Fibroblast of lung (primary cell): ENCODE data around the gene EYA2. TPM values are rescaled to one million over a fixed set of nuclear protein-coding genes. Genes with fewer than 3 reads are reported as not detected.

Experiments
- DNase-seq, 2 donors: peaks; one replicate each; pipeline versions ENCODE4 v3.0.0 to v3.0.0-alpha.2; 2010; ENCODE audit warnings: low read depth in 2 of 2
- H2AFZ ChIP-seq: 2 replicates; pipeline ENCODE4 v1.5.1; 2012; ENCODE audit warnings: low read length, control low read depth, inconsistent platforms
- H3K27ac ChIP-seq: 2 replicates; pipeline ENCODE4 v1.5.1; 2011; ENCODE audit warnings: low read length, control low read depth; ENCODE audit not compliant: insufficient read depth
- H3K27me3 ChIP-seq: 2 replicates; pipeline ENCODE4 v1.5.1; 2011; ENCODE audit warnings: mild to moderate bottlenecking, low read length; ENCODE audit not compliant: control insufficient read depth, insufficient read depth
- H3K36me3 ChIP-seq: 2 replicates; pipeline ENCODE4 v1.5.1; 2011; ENCODE audit warnings: low read length; ENCODE audit not compliant: control insufficient read depth, insufficient read depth
- H3K4me1 ChIP-seq: 2 replicates; pipeline ENCODE4 v1.5.1; 2011; ENCODE audit warnings: low read length; ENCODE audit not compliant: control insufficient read depth, insufficient read depth; ENCODE audit errors: extremely low read depth
- H3K4me2 ChIP-seq: 2 replicates; pipeline ENCODE4 v1.5.1; 2011; ENCODE audit warnings: low read length, control low read depth; ENCODE audit not compliant: insufficient read depth; ENCODE audit errors: extremely low read depth
- H3K4me3 ChIP-seq, 4 experiments: fragments of 200-600 bp in 1 of 4; sonication (generic) in 1 of 4; replicated peaks in 1 of 4; 2 replicates each; pipeline ENCODE4 v1.5.1; 2011 to 2016; ENCODE audit warnings: low read length in 4 of 4, low read depth in 3 of 4, mild to moderate bottlenecking in 3 of 4, control low read depth in 2 of 4, inconsistent platforms in 1 of 4, mixed read lengths in 1 of 4; ENCODE audit not compliant: insufficient read depth in 1 of 4; ENCODE audit errors: control extremely low read depth in 1 of 4
- H3K79me2 ChIP-seq: 2 replicates; pipeline ENCODE4 v1.5.1; 2012; ENCODE audit warnings: mild to moderate bottlenecking, low read length, inconsistent platforms; ENCODE audit not compliant: control insufficient read depth, insufficient read depth
- H3K9ac ChIP-seq: 2 replicates; pipeline ENCODE4 v1.5.1; 2011; ENCODE audit warnings: mild to moderate bottlenecking, low read length, control low read depth; ENCODE audit not compliant: insufficient read depth
- H3K9me3 ChIP-seq: 2 replicates; pipeline ENCODE4 v1.5.1; 2012; ENCODE audit warnings: low read depth, low read length; ENCODE audit not compliant: control insufficient read depth, insufficient read depth
- H4K20me1 ChIP-seq: 2 replicates; pipeline ENCODE4 v1.5.1; 2011; ENCODE audit warnings: low read length; ENCODE audit not compliant: control insufficient read depth, insufficient read depth; ENCODE audit errors: extremely low read depth
- CTCF ChIP-seq, 2 donors: IDR thresholded peaks in 1 of 2; conservative IDR thresholded peaks in 1 of 2; 1 replicate in 1 of 2; 2 replicates in 1 of 2; pipeline ENCODE4 v1.5.1; 2011 to 2012; ENCODE audit warnings: low read length in 2 of 2, control low read depth in 1 of 2, inconsistent platforms in 1 of 2, low read depth in 1 of 2, mild to moderate bottlenecking in 1 of 2
- EZH2 ChIP-seq: IDR thresholded peaks from 2 replicates; pipeline ENCODE4 v1.5.1; 2012; ENCODE audit warnings: low read length, control low read depth, mild to moderate bottlenecking; ENCODE audit errors: missing control alignments
- polyA plus RNA-seq, 2 donors: library from polyadenylated mRNA; depleted of rRNA in 1 of 2; stranded (reverse) in 1 of 2; unstranded in 1 of 2; fragments of >200 nt; gene quantifications; 2 replicates each; pipeline ENCODE4 v1.2.1, GENCODE V29; 2011 to 2012; ENCODE audit warnings: missing spikeins in 1 of 2
- total RNA-seq: library from RNA; depleted of rRNA; stranded (reverse); fragments of >200 nt; gene quantifications from 2 replicates; pipeline ENCODE4 v1.2.1, GENCODE V29; 2014

EYA2 gene
- total and polyA plus RNA-seq, 2 donors (not counting 1 experiment from before 2014, with no cell fraction given) = 0.37 to 1.7 TPM

DNA sequence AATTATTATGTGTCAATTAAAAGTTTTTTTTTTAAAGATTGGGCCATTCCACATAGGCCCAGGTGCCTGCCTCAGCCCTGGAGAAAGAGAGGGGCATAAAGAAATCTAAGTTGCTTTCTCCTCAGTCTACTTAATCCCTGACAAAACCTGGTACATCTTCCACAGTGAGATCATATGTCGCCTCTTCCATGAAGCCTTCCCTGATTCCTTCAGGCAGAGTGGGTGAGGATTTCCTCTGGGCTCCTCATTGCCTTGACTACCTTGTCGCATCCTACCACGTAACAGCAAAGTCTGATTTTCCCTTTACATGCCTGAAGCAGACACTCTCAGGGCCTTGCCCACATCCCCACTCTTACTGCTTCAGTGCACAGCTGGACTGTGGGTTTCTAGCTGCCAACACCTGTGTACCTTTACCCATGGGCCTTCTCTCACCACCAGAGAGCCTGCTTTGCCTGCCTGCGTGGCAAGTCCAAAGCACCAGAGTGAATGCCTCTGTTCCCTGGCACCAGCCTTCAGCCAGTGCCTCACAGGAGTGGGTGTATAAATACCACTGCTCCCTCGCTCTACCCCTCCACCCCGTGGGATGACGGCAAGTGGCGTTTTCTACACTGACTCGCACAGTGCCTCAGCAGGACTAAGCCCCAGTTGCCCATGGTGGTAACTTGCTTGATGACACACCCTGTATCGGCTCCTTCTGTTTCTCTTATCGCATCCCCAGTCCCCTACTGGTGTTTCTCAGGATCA lies 68.0 kb downstream of the EYA2 start:
- H3K9ac ChIP-seq = no peak overlapping the region
- no peak overlapping the region for H3K4me3 ChIP-seq
- H3K4me1 ChIP-seq = peaks cover 7% of the 10 kb centered on the region
- no peaks in the 10 kb centered on the region for H3K36me3 ChIP-seq
- no peak overlapping the region for H3K4me2 ChIP-seq
- no peaks in the 10 kb centered on the region for H4K20me1 ChIP-seq
- no peaks in the 10 kb centered on the region for H3K27me3 ChIP-seq
- no peaks in the 10 kb centered on the region for H3K79me2 ChIP-seq
- TF ChIP-seq EZH2 (no peak), CTCF (conservative IDR thresholded peaks at IDR 0.05 in 1 of 2, IDR thresholded peaks at IDR 0.05 in 1 of 2; ENCODE audit: low read depth in 1 of 2, low read length in 2 of 2) (no peak)
- H3K9me3 ChIP-seq = no peaks in the 10 kb centered on the region
- no peak overlapping the region for H2AFZ ChIP-seq
- no peak overlapping the region for H3K27ac ChIP-seq
- no peak for DNase-seq

DNA sequence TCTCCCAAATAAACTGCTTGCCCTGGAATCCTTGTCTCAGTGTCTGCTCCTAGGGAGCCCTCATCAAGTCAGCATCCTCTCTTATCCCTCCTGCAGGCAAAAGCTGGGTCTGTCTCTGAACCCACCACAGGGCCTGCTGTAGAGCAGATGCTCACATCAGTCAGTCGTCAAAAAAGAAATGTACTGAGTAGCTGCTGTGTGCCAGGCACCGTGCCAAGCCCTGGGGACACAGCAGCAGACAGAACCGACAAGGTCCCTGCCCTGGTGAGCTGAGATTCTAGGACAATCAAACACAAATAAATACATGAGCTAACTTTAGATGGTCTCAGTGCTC lies 68.5 kb downstream of the EYA2 start:
- no peak overlapping the region for H2AFZ ChIP-seq
- no peak for DNase-seq
- H3K79me2 ChIP-seq = no peaks in the 10 kb centered on the region
- H3K9me3 ChIP-seq = no peaks in the 10 kb centered on the region
- H3K4me3 ChIP-seq = no peak overlapping the region
- no peak overlapping the region for H3K4me2 ChIP-seq
- H3K36me3 ChIP-seq = no peaks in the 10 kb centered on the region
- no peak overlapping the region for H3K9ac ChIP-seq
- H3K27ac ChIP-seq = no peak overlapping the region
- no peaks in the 10 kb centered on the region for H4K20me1 ChIP-seq
- no peak for TF ChIP-seq EZH2
- TF ChIP-seq CTCF (conservative IDR thresholded peaks at IDR 0.05 in 1 of 2, IDR thresholded peaks at IDR 0.05 in 1 of 2; ENCODE audit: low read depth in 1 of 2, low read length in 2 of 2) = no peak
- H3K27me3 ChIP-seq = no peaks in the 10 kb centered on the region
- H3K4me1 ChIP-seq = peaks cover 7% of the 10 kb centered on the region

- no peaks in the 10 kb centered on the region for H4K20me1 ChIP-seq
- H3K4me3 ChIP-seq = no peak overlapping the region
- no peak overlapping the region for H3K27ac ChIP-seq
- peaks cover 7% of the 10 kb centered on the region for H3K4me1 ChIP-seq
- H2AFZ ChIP-seq = no peak overlapping the region
- H3K9ac ChIP-seq = no peak overlapping the region
- no peaks in the 10 kb centered on the region for H3K9me3 ChIP-seq
- no peaks in the 10 kb centered on the region for H3K79me2 ChIP-seq
- H3K36me3 ChIP-seq = no peaks in the 10 kb centered on the region
- H3K4me2 ChIP-seq = no peak overlapping the region
- no peaks in the 10 kb centered on the region for H3K27me3 ChIP-seq
- DNase-seq = no peak
- TF ChIP-seq EZH2 = no peak
- no peak for TF ChIP-seq CTCF (conservative IDR thresholded peaks at IDR 0.05 in 1 of 2, IDR thresholded peaks at IDR 0.05 in 1 of 2; ENCODE audit: low read depth in 1 of 2, low read length in 2 of 2)
Observed at GRCh38 chr20:46963758-46964617, 69.3 kb downstream of the EYA2 start.
